DOHH2 (cell line): ENCODE data around the gene USP30.

Experiments
- H3F3A ChIP-seq: fragments of 200-600 bp; sonication (generic), shearing (Covaris generic); 2 replicates; pipeline ENCODE4 v1.6.0; 2016; ENCODE audit warnings: antibody characterized with exemption, mild to moderate bottlenecking; ENCODE audit not compliant: control insufficient read depth, insufficient read depth
- H3K27ac ChIP-seq: fragments of 200-600 bp; sonication (generic); 2 replicates; pipeline ENCODE4 v1.5.1; 2014; ENCODE audit warnings: low read depth, mild to moderate bottlenecking, low read length, moderate library complexity
- H3K27me3 ChIP-seq: fragments of 200-600 bp; sonication (generic); 2 replicates; pipeline ENCODE4 v1.6.1; 2014; ENCODE audit warnings: mild to moderate bottlenecking, low read length, mixed read lengths; ENCODE audit not compliant: control insufficient read depth
- H3K36me3 ChIP-seq: fragments of 200-600 bp; sonication (generic); 2 replicates; pipeline ENCODE4 v1.6.1; 2014; ENCODE audit warnings: mild to moderate bottlenecking, low read length, moderate library complexity, mixed read lengths; ENCODE audit not compliant: control insufficient read depth
- H3K4me1 ChIP-seq: fragments of 200-600 bp; sonication (generic); 2 replicates; pipeline ENCODE4 v1.6.1; 2014; ENCODE audit warnings: mild to moderate bottlenecking, low read length, mixed read lengths; ENCODE audit not compliant: control insufficient read depth
- H3K4me2 ChIP-seq: fragments of 200-600 bp; sonication (generic); 2 replicates; pipeline ENCODE4 v1.6.0; 2014; ENCODE audit warnings: mild to moderate bottlenecking, low read length, moderate library complexity
- H3K4me3 ChIP-seq: fragments of 200-600 bp; sonication (generic); 2 replicates; pipeline ENCODE4 v1.5.1; 2014; ENCODE audit warnings: mild to moderate bottlenecking, low read length, mixed read lengths
- H3K79me2 ChIP-seq: fragments of 200-600 bp; sonication (generic); 2 replicates; pipeline ENCODE4 v1.6.1; 2014; ENCODE audit warnings: mild to moderate bottlenecking, low read length, mixed read lengths; ENCODE audit not compliant: control insufficient read depth
- H3K9me2 ChIP-seq: fragments of 200-600 bp; sonication (generic); replicated peaks from 2 replicates; pipeline ENCODE4 v1.6.1; 2014; ENCODE audit warnings: mild to moderate bottlenecking, low read length, mixed read lengths; ENCODE audit not compliant: control insufficient read depth
- H3K9me3 ChIP-seq: fragments of 200-600 bp; sonication (generic); 2 replicates; pipeline ENCODE4 v1.6.1; 2014; ENCODE audit warnings: antibody characterized with exemption, low read length, mixed read lengths; ENCODE audit not compliant: control insufficient read depth, insufficient read depth
- H4K20me1 ChIP-seq: fragments of 200-600 bp; sonication (generic); 2 replicates; pipeline ENCODE4 v1.6.0; 2014; ENCODE audit warnings: low read depth, mild to moderate bottlenecking, antibody characterized with exemption, low read length, moderate library complexity; ENCODE audit not compliant: control insufficient read depth, insufficient read depth
- EZH2phosphoT487 ChIP-seq: fragments of 200-600 bp; sonication (generic); IDR thresholded peaks from 2 replicates; pipeline ENCODE4 v1.6.1; 2017; ENCODE audit warnings: borderline replicate concordance, mild to moderate bottlenecking, antibody characterized with exemption, low read length, moderate library complexity, mixed read lengths
- TF ChIP-seq, protein P1 (sequence below): fragments of 200-600 bp; sonication (generic); IDR thresholded peaks from one replicate; pipeline ENCODE4 v1.5.1; 2014; ENCODE audit warnings: antibody characterized with exemption, mild to moderate bottlenecking, low read depth, low read length; ENCODE audit not compliant: poor library complexity, severe bottlenecking

The USP30 gene

DNA sequence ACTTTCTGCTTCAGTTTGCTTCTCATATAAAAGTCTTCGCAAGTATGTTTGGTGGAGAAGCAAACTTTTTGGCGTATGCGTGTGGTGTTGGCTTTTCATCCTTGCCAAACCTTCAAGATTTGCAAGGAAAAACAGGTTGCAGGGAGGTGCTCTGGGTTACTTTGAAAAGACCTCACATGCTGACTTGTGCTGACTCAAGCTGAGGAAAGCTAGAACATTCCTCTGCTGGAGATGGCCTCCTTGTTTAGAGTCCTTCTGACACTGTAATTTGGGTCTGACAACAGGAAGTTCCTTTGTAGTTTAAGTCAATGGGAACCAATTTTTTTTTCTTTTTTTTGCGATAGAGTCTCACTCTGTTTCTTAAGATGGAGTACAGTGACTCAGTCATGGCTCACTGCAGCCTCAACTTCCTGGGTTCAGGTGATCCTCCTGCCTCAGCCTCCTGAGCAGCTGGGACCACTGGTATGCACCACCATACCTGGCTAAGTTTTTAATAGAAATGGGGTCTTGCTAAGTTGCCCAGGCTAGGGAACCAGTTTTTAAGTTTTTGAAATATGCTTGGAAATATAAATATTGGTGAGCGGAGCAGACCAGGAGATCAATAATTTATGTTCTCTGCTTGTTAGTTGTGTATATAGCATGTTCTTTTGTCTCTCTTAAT, 61.4 kb downstream of the USP30 start:
- H3K27ac ChIP-seq: no peak overlapping the region
- H3K36me3 ChIP-seq: peaks cover 17% of the 10 kb centered on the region
- peaks cover 8% of the 10 kb centered on the region for H3K4me1 ChIP-seq
- no peak overlapping the region for H3K4me3 ChIP-seq
- peaks cover 11% of the 10 kb centered on the region for H3F3A ChIP-seq
- no peaks in the 10 kb centered on the region for H3K9me3 ChIP-seq
- no peaks in the 10 kb centered on the region for H3K9me2 ChIP-seq
- H3K79me2 ChIP-seq: no peaks in the 10 kb centered on the region
- no peak overlapping the region for H3K4me2 ChIP-seq
- H3K27me3 ChIP-seq: no peaks in the 10 kb centered on the region
- H4K20me1 ChIP-seq: no peaks in the 10 kb centered on the region
- TF ChIP-seq, protein P1, sequence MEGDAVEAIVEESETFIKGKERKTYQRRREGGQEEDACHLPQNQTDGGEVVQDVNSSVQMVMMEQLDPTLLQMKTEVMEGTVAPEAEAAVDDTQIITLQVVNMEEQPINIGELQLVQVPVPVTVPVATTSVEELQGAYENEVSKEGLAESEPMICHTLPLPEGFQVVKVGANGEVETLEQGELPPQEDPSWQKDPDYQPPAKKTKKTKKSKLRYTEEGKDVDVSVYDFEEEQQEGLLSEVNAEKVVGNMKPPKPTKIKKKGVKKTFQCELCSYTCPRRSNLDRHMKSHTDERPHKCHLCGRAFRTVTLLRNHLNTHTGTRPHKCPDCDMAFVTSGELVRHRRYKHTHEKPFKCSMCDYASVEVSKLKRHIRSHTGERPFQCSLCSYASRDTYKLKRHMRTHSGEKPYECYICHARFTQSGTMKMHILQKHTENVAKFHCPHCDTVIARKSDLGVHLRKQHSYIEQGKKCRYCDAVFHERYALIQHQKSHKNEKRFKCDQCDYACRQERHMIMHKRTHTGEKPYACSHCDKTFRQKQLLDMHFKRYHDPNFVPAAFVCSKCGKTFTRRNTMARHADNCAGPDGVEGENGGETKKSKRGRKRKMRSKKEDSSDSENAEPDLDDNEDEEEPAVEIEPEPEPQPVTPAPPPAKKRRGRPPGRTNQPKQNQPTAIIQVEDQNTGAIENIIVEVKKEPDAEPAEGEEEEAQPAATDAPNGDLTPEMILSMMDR: no peak
- no peak for TF ChIP-seq EZH2phosphoT487

DNA sequence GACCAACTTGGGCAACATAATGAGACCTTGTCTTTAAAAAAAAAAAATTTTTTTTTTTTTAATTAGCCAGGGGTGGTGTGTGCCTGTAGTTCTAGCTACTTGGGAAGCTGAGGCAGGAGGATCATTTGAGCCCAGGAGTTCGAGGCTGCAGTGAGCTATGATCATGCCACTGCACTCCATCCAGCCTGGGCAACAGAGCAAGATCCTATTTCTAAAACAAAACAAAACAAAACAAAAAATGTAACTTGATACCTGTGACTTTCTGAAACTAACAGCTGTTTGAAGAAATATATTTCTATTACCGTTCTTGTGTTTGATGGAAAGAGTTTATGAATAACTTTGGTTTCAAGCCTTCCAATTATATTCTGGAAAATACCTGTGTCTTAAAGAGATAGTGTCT, 62.3 kb downstream of the USP30 start:
- H3K9me2 ChIP-seq: no peaks in the 10 kb centered on the region
- H3K36me3 ChIP-seq: peaks cover 13% of the 10 kb centered on the region
- H4K20me1 ChIP-seq: no peaks in the 10 kb centered on the region
- no peak overlapping the region for H3K4me3 ChIP-seq
- H3F3A ChIP-seq: peaks cover 11% of the 10 kb centered on the region
- no peaks in the 10 kb centered on the region for H3K27me3 ChIP-seq
- peaks cover 8% of the 10 kb centered on the region for H3K4me1 ChIP-seq
- no peaks in the 10 kb centered on the region for H3K79me2 ChIP-seq
- TF ChIP-seq, protein P1: no peak
- H3K9me3 ChIP-seq: no peaks in the 10 kb centered on the region
- no peak overlapping the region for H3K27ac ChIP-seq
- no peak overlapping the region for H3K4me2 ChIP-seq

DNA sequence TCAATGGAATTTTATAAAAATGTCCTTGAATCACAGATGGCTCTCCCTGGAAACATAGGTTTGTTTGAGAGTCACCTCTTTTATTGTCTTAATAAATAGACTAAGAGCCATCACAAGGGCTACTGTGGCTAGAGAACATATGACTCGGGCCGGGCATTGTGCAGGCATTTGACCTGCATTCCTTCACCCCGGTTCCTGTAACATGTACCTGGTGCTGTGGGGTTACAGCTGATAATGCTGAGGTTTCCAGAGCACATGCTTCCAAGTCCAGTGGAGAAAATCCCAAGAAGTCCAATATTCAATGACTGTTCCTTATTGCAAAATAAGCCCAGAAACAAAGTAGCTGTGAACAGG, 63.0 kb downstream of the USP30 start:
- Histone ChIP-seq H3K27ac (no peak overlapping the region), H3K4me2 (no peak overlapping the region)

More for the DNA sequence above, 63.0 kb downstream of the USP30 start:
- Histone ChIP-seq H3F3A (peaks cover 6% of the 10 kb centered on the region), H3K27me3 (no peaks in the 10 kb centered on the region), H3K4me1 (peaks cover 8% of the 10 kb centered on the region), H3K9me2 (no peaks in the 10 kb centered on the region), H3K79me2 (no peaks in the 10 kb centered on the region), H3K4me3 (no peak overlapping the region), H4K20me1 (no peaks in the 10 kb centered on the region), H3K9me3 (no peaks in the 10 kb centered on the region), H3K36me3 (peaks cover 6% of the 10 kb centered on the region)
- TF ChIP-seq, protein P1: no peak
- TF ChIP-seq EZH2phosphoT487: no peak
